H9 (cell line): ENCODE data around the gene PHF24. TPM values are rescaled to one million over a fixed set of nuclear protein-coding genes. Genes with fewer than 3 reads are reported as not detected.

Experiments
- DNase-seq: peaks from one replicate; pipeline ENCODE4 v3.0.0-alpha.2; 2017
- H2AFZ ChIP-seq: one replicate; pipeline ENCODE4 v1.6.1; 2013; ENCODE audit warnings: mild to moderate bottlenecking, low read length, control low read depth, moderate library complexity
- H2AK5ac ChIP-seq: 2 replicates; pipeline ENCODE4 v1.6.1; 2013; ENCODE audit warnings: low read length, control low read depth, mixed read lengths; ENCODE audit not compliant: insufficient read length
- H2BK120ac ChIP-seq: one replicate; pipeline ENCODE4 v1.6.1; 2013; ENCODE audit warnings: low read depth, mild to moderate bottlenecking, low read length, control low read depth, inconsistent platforms; ENCODE audit not compliant: poor library complexity, severe bottlenecking
- H2BK12ac ChIP-seq: 2 replicates; pipeline ENCODE4 v1.6.1; 2013; ENCODE audit warnings: low read length, control low read depth, mixed read lengths, low read depth; ENCODE audit not compliant: insufficient read length
- H2BK15ac ChIP-seq: 2 replicates; pipeline ENCODE4 v1.6.1; 2013; ENCODE audit warnings: low read depth, low read length, control low read depth
- H2BK20ac ChIP-seq: one replicate; pipeline ENCODE4 v1.6.1; 2013; ENCODE audit warnings: low read depth, mild to moderate bottlenecking, low read length, control low read depth, inconsistent platforms; ENCODE audit not compliant: poor library complexity, severe bottlenecking
- H2BK5ac ChIP-seq: 2 replicates; pipeline ENCODE4 v1.6.1; 2013; ENCODE audit warnings: low read length, control low read depth, mixed read lengths; ENCODE audit not compliant: insufficient read length
- H3K14ac ChIP-seq: 2 replicates; pipeline ENCODE4 v1.6.1; 2013; ENCODE audit warnings: low read length, control low read depth; ENCODE audit not compliant: insufficient read depth
- H3K18ac ChIP-seq: 2 replicates; pipeline ENCODE4 v1.6.1; 2013; ENCODE audit warnings: low read depth, mild to moderate bottlenecking, mixed read lengths, low read length, control low read depth; ENCODE audit not compliant: insufficient read length
- H3K23ac ChIP-seq: 2 replicates; pipeline ENCODE4 v1.6.1; 2013; ENCODE audit warnings: low read length, control low read depth, mixed read lengths, low read depth; ENCODE audit not compliant: insufficient read length
- H3K23me2 ChIP-seq: 2 replicates; pipeline ENCODE4 v1.6.1; 2013; ENCODE audit warnings: low read depth, mild to moderate bottlenecking, mixed read lengths, low read length, control low read depth; ENCODE audit not compliant: insufficient read length, poor library complexity, severe bottlenecking
- H3K27ac ChIP-seq: 2 replicates; pipeline ENCODE4 v1.5.1; 2013; ENCODE audit warnings: low read length, control low read depth, mixed read lengths, low read depth; ENCODE audit not compliant: insufficient read length
- H3K27me3 ChIP-seq: 2 replicates; pipeline ENCODE4 v1.6.1; 2013; ENCODE audit warnings: low read length, control low read depth, inconsistent platforms; ENCODE audit not compliant: insufficient read depth
- H3K4ac ChIP-seq: 2 replicates; pipeline ENCODE4 v1.6.1; 2013; ENCODE audit warnings: low read depth, mild to moderate bottlenecking, control low read depth, inconsistent platforms, low read length, moderate library complexity
- H3K4me1 ChIP-seq: 2 replicates; pipeline ENCODE4 v1.6.1; 2013; ENCODE audit warnings: low read length, control low read depth, inconsistent platforms; ENCODE audit not compliant: insufficient read depth
- H3K4me2 ChIP-seq: 2 replicates; pipeline ENCODE4 v1.6.1; 2013; ENCODE audit warnings: low read length, control low read depth, mixed read lengths; ENCODE audit not compliant: insufficient read length, insufficient read depth
- H3K56ac ChIP-seq: 2 replicates; pipeline ENCODE4 v1.6.1; 2013; ENCODE audit warnings: low read depth, mild to moderate bottlenecking, mixed read lengths, low read length, control low read depth; ENCODE audit not compliant: insufficient read length
- H3K79me1 ChIP-seq: 2 replicates; pipeline ENCODE4 v1.6.1; 2013; ENCODE audit warnings: low read depth, mild to moderate bottlenecking, moderate library complexity, low read length, control low read depth, inconsistent platforms; ENCODE audit not compliant: insufficient read depth, poor library complexity, severe bottlenecking
- H3K79me2 ChIP-seq: 2 replicates; pipeline ENCODE4 v1.6.1; 2013; ENCODE audit warnings: low read length, control low read depth, inconsistent platforms; ENCODE audit not compliant: insufficient read depth
- H3K9ac ChIP-seq: 2 replicates; pipeline ENCODE4 v1.6.1; 2013; ENCODE audit warnings: low read length, control low read depth, mixed read lengths; ENCODE audit not compliant: insufficient read length; ENCODE audit errors: extremely low read depth
- H3K9me3 ChIP-seq: one replicate; pipeline ENCODE4 v1.6.1; 2013; ENCODE audit warnings: low read depth, low read length, inconsistent platforms; ENCODE audit not compliant: control insufficient read depth
- H3T11ph ChIP-seq: one replicate; pipeline ENCODE4 v1.6.1; 2013; ENCODE audit warnings: mild to moderate bottlenecking, low read length, control low read depth, inconsistent platforms
- H4K20me1 ChIP-seq: one replicate; pipeline ENCODE4 v1.6.1; 2013; ENCODE audit not compliant: control insufficient read depth, insufficient read length, insufficient read depth
- H4K5ac ChIP-seq: 2 replicates; pipeline ENCODE4 v1.6.1; 2013; ENCODE audit warnings: low read depth, mild to moderate bottlenecking, mixed read lengths, low read length, control low read depth; ENCODE audit not compliant: insufficient read length
- H4K8ac ChIP-seq: replicated peaks from 2 replicates; pipeline ENCODE4 v1.6.1; 2013; ENCODE audit warnings: low read length, control low read depth, mixed read lengths, low read depth; ENCODE audit not compliant: insufficient read length
- H4K91ac ChIP-seq: 2 replicates; pipeline ENCODE4 v1.6.1; 2013; ENCODE audit warnings: low read depth, mild to moderate bottlenecking, moderate library complexity, mixed read lengths, low read length, control low read depth; ENCODE audit not compliant: insufficient read length
- H3K27ac Mint-ChIP-seq, 3 experiments: 2 replicates in 2 of 3; 3 replicates in 1 of 3; pipeline ENCODE4 v1.8.0; 2020 to 2021; ENCODE audit warnings: mixed read lengths in 3 of 3, mild to moderate bottlenecking in 1 of 3, moderate library complexity in 1 of 3
- H3K27me3 Mint-ChIP-seq: 2 replicates; pipeline ENCODE4 v1.8.0; 2021; ENCODE audit warnings: low read depth, mild to moderate bottlenecking, moderate library complexity, mixed read lengths
- H3K36me3 Mint-ChIP-seq, 3 experiments: 2 replicates in 2 of 3; 3 replicates in 1 of 3; pipeline ENCODE4 v1.8.0; 2020 to 2021; ENCODE audit warnings: low read depth in 3 of 3, mixed read lengths in 3 of 3; ENCODE audit not compliant: insufficient read depth in 1 of 3
- H3K4me1 Mint-ChIP-seq, 2 experiments: 2 replicates each; pipeline ENCODE4 v1.8.0; 2020; ENCODE audit warnings: mixed read lengths in 2 of 2
- H3K4me3 Mint-ChIP-seq, 2 experiments: 2 replicates in 1 of 2; 3 replicates in 1 of 2; pipeline ENCODE4 v1.8.0; 2020 to 2021; ENCODE audit warnings: mild to moderate bottlenecking in 2 of 2, mixed read lengths in 2 of 2, moderate library complexity in 1 of 2
- H3K9me3 Mint-ChIP-seq, 2 experiments: 2 replicates in 1 of 2; 3 replicates in 1 of 2; pipeline ENCODE4 v1.8.0; 2020; ENCODE audit warnings: mild to moderate bottlenecking in 2 of 2, mixed read lengths in 2 of 2, moderate library complexity in 1 of 2
- total RNA-seq: library from RNA; stranded (reverse); gene quantifications from 2 replicates; pipeline ENCODE4 v1.2.1, GENCODE V29; 2021
- TF ChIP-seq, protein P1 (sequence below): fragments of 200-600 bp; sonication (generic); conservative IDR thresholded peaks from 3 replicates; pipeline ENCODE4 v1.8.0; 2021; ENCODE audit warnings: antibody characterized with exemption, mild to moderate bottlenecking

PHF24 gene
- total RNA-seq, 1 experiment from 2014 or later: 0.24 TPM

DNA sequence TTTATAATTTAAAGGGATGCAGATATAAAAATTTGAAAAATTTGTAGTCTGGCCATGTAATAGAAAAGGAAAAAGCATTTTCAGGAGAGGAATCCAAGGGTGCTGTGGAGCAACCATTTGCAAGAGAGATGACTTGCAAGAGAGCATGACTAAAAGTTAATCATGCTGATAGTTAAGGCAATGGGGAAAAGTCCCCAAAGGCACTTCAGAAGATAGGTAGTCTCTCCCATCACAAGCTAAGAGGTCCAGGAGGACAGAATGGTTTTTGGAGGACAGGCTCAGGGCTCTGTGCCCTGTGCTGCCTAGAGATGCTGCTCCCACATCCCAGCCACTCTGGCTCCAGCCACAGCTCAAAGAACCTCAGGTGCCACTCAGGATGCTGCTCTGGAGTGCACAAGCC is 70.3 kb downstream of the PHF24 start:
- Mint-ChIP-seq H3K27ac (peak overlapping the region in 2 of 3 experiments; percentile 59 to 63; a peak in 3 of 7 replicates), H3K4me1 (peaks cover 41 to 43% of the 10 kb centered on the region in 2 experiments), H3K4me3 (no peak overlapping the region), H3K36me3 (peaks cover 22 to 48% (median 42%) of the 10 kb centered on the region in 3 experiments), H3K27me3 (no peaks in the 10 kb centered on the region; the same call in 1 of the 2 replicates), H3K9me3 (peaks cover 34 to 41% of the 10 kb centered on the region in 2 experiments)
- TF ChIP-seq, protein P1, sequence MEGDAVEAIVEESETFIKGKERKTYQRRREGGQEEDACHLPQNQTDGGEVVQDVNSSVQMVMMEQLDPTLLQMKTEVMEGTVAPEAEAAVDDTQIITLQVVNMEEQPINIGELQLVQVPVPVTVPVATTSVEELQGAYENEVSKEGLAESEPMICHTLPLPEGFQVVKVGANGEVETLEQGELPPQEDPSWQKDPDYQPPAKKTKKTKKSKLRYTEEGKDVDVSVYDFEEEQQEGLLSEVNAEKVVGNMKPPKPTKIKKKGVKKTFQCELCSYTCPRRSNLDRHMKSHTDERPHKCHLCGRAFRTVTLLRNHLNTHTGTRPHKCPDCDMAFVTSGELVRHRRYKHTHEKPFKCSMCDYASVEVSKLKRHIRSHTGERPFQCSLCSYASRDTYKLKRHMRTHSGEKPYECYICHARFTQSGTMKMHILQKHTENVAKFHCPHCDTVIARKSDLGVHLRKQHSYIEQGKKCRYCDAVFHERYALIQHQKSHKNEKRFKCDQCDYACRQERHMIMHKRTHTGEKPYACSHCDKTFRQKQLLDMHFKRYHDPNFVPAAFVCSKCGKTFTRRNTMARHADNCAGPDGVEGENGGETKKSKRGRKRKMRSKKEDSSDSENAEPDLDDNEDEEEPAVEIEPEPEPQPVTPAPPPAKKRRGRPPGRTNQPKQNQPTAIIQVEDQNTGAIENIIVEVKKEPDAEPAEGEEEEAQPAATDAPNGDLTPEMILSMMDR: no peak
- Histone ChIP-seq H2AK5ac (no peak overlapping the region), H3K9me3 (peaks cover 20% of the 10 kb centered on the region), H2BK15ac (no peak overlapping the region), H3K23me2 (no peaks in the 10 kb centered on the region), H2BK12ac (no peak overlapping the region), H3K4ac (no peak overlapping the region), H3K4me1 (no peaks in the 10 kb centered on the region; the same call in 1 of the 2 replicates), H4K8ac (no peak overlapping the region), H4K20me1 (no peaks in the 10 kb centered on the region), H3K27ac (no peak overlapping the region), H3K79me1 (no peaks in the 10 kb centered on the region), H3K79me2 (no peaks in the 10 kb centered on the region), H3K56ac (no peak overlapping the region), H2BK5ac (no peak overlapping the region), H3K27me3 (no peaks in the 10 kb centered on the region), H3K23ac (no peak overlapping the region), H2AFZ (no peak overlapping the region), H3K9ac (no peak overlapping the region), H3K4me2 (no peak overlapping the region), H2BK120ac (no peak overlapping the region), H3K18ac (no peak overlapping the region), H4K5ac (no peak overlapping the region), H2BK20ac (no peak overlapping the region), H3K14ac (no peak overlapping the region), H3T11ph (no peak overlapping the region), H4K91ac (no peak overlapping the region)
- no peak for DNase-seq
